Type B pancreatic cell (in vitro differentiated cells): ENCODE measurements around the gene XPO5. TPM values are rescaled to one million over a fixed set of nuclear protein-coding genes. Genes with fewer than 3 reads are reported as not detected.
A peak's percentile ranks its signal among the peaks of the same experiment; 100 is the strongest.

Experiments
- DNase-seq: peaks from one replicate; pipeline ENCODE4 v3.0.0; 2021; ENCODE audit warnings: mixed read lengths; ENCODE audit not compliant: unreplicated experiment; ENCODE audit errors: extremely low spot score
- H3K27ac Mint-ChIP-seq: 2 replicates; pipeline ENCODE4 v1.8.0; 2021; ENCODE audit warnings: mild to moderate bottlenecking, mixed read lengths
- H3K27me3 Mint-ChIP-seq: 2 replicates; pipeline ENCODE4 v1.8.0; 2021; ENCODE audit warnings: mixed read lengths
- H3K36me3 Mint-ChIP-seq: 2 replicates; pipeline ENCODE4 v1.8.0; 2021; ENCODE audit warnings: mixed read lengths
- H3K4me1 Mint-ChIP-seq: one replicate; pipeline ENCODE4 v1.8.0; 2021; ENCODE audit warnings: mixed read lengths; ENCODE audit not compliant: unreplicated experiment
- H3K4me3 Mint-ChIP-seq: 2 replicates; pipeline ENCODE4 v1.8.0; 2021; ENCODE audit warnings: mild to moderate bottlenecking, mixed read lengths
- H3K9me3 Mint-ChIP-seq: 2 replicates; pipeline ENCODE4 v1.8.0; 2021; ENCODE audit warnings: mixed read lengths
- CTCF ChIP-seq: fragments of 200-600 bp; sonication (generic); conservative IDR thresholded peaks from 2 replicates; pipeline ENCODE4 v1.5.0; 2021; ENCODE audit warnings: antibody characterized with exemption, mild to moderate bottlenecking
- total RNA-seq: library from RNA; stranded (reverse); gene quantifications from 2 replicates; pipeline ENCODE4 v1.2.1, GENCODE V29; 2021; ENCODE audit warnings: low replicate concordance

Gene XPO5
- total RNA-seq, 1 donor from 2014 or later: 61.1 TPM

DNA sequence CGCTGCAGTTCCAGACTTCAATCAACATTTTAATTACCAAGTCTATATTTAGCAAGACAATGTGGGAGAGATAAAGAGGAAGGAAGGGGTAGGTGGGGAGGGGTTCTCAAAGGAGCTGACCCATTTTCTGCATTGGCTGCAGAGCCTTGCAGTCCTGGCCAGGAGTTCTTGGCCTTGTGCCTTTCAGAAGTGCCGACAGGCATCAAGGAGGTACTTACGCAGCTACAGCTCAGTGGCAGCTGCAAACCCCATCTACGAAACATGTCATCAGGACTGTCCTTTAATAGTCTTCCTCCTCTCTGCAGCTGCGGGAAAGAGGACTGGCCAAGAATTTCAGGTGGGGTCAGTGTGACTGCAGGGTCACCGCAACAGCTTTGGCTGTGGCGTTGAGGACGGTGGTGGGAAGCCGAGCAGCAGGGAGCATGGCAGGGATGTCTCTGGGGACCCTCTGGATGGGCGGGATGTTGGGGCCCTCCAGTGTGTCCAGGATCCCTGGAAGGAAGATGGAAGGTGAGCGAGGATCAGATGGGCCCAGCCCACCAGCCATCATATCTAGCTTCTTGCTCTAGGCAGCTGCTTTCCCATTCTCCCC lies 63.9 kb downstream of the XPO5 start:
- Mint-ChIP-seq H3K27me3 (peaks cover 19% of the 10 kb centered on the region), H3K9me3 (no peaks in the 10 kb centered on the region), H3K4me1 (peaks cover 16% of the 10 kb centered on the region), H3K36me3 (peaks cover 27% of the 10 kb centered on the region), H3K27ac (peak overlapping the region; percentile 43), H3K4me3 (peak overlapping the region; percentile 37)
- DNase-seq: no peak
- TF ChIP-seq CTCF: no peak

DNA sequence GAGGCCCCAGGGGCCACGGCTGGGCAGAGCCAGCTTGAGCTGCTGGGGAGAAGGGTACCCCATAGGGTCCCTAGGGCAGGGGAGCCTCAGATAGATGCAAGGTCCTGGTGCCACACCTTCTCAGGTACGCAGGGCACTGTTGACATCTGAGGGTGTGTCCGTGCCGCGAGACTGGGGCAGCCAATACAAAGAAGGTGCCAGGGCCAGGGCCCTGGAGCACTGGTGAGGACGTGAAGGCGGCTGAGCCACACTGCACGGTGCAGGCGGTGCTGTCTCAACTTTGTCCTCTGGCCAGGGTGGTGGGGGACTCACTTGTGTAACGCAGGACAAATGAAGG lies 65.0 kb downstream of the XPO5 start:
- H3K27ac Mint-ChIP-seq: no peak overlapping the region
- no peaks in the 10 kb centered on the region for H3K9me3 Mint-ChIP-seq
- peak overlapping the region; percentile 85 for H3K4me3 Mint-ChIP-seq
- H3K27me3 Mint-ChIP-seq: peaks cover 19% of the 10 kb centered on the region
- no peak for DNase-seq
- no peak for TF ChIP-seq CTCF
- peaks cover 21% of the 10 kb centered on the region for H3K36me3 Mint-ChIP-seq
- H3K4me1 Mint-ChIP-seq: peaks cover 11% of the 10 kb centered on the region

DNA sequence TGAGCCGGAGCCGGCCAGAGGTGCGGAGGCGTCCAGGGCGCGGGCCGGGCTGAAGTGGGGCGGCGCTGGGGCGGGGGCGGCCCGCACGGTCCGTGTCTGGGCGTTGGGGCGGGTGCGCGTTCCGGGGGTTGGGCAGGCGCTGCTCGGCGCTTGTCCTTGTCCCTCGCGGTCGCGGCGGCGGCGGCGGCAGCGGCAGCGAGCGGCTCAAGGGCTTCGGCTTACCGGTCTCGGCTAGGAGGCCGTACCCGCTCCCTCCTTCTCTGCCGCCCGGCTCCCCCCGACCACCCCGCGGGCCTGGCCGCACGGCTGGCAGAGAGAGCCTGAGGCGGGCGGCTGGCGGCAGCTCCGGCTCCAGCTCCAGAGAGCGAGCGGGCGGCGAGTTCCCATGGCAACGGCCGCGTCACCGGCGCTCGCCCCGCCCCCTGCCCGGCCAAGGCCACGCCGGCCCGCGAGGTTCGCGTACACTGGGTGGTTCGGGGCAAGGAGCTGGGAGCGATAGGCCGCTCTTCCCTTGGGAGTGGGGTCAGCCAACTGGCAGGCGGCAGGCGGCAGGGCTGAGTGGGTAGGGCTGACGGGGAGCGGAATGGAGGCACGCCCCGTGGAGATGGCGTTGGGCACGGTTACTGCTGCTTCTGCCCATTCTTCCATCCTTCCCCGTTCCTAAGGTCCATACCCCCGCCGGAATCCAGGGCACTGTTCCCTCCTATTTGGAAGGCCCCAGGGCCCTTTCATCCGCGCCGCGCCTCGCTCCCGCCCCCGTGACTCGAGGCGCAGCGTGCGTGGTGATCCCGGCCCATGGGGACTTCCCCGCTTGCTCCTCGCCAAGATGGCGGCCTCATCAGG lies 65.6 kb downstream of the XPO5 start, which contains the start of gene LRRC73:
Gene LRRC73 (minus strand): TSS at position 363 of the 843 bp plus-strand sequence. CDS start 561 bp downstream, outside the sequence.
- Mint-ChIP-seq H3K27me3 (peaks cover 19% of the 10 kb centered on the region), H3K9me3 (no peaks in the 10 kb centered on the region), H3K27ac (peak within 1 kb of the TSS; percentile 60), H3K4me1 (peaks cover 9% of the 10 kb centered on the region), H3K36me3 (peaks cover 18% of the 10 kb centered on the region), H3K4me3 (peak within 1 kb of the TSS; percentile 88)
- no peak for TF ChIP-seq CTCF
- peak; percentile 91 for DNase-seq

DNA sequence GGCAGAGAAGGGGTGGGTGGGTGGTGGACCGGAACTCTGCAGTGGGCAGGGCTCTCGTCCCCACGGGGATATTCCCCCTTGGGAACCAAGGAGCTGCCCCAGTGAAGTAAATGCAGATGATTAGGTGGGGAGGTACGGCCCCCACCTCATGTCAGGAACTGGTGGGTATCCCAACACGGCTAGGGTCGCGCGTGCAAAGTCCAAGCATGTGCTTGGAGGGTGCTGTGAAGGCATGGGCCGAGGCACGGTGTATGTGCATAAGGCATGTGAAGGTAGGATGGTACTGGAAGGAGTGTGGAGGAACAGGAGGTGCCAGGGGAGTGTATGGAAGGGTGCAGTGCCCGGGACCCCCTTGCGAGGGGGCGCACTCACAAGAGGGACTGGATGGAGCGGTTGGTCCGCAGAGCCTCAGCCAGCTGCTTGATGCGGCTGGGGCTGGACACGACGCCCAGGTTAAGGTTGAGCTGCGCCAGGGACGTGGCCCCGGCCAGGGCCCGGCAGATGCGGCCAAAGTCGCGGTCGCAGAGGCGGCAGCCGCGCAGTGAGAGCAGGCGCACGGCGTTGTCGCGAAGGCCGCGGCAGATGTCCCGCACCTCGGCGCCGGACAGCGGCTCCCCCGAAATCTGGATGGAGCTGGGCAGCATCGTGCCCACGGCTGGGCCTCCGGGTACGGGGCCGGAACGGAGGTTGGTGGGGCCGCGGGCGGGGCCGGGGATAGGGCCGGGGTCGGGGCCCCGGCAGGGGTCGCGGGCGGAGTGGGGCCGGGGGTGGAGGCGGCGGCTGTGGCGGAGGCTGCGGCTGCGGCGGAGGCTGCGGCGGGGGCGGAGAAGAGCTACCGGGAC lies 66.5 kb downstream of the XPO5 start:
- H3K27ac Mint-ChIP-seq: peak overlapping the region; percentile 60

More for the DNA sequence above, 66.5 kb downstream of the XPO5 start:
- peaks cover 9% of the 10 kb centered on the region for H3K4me1 Mint-ChIP-seq
- no peak for TF ChIP-seq CTCF
- H3K27me3 Mint-ChIP-seq: peaks cover 19% of the 10 kb centered on the region
- no peaks in the 10 kb centered on the region for H3K9me3 Mint-ChIP-seq
- no peak for DNase-seq
- peak overlapping the region; percentile 88 for H3K4me3 Mint-ChIP-seq
- peaks cover 12% of the 10 kb centered on the region for H3K36me3 Mint-ChIP-seq
